ENCODE data around the gene LRRK1.

DNA sequence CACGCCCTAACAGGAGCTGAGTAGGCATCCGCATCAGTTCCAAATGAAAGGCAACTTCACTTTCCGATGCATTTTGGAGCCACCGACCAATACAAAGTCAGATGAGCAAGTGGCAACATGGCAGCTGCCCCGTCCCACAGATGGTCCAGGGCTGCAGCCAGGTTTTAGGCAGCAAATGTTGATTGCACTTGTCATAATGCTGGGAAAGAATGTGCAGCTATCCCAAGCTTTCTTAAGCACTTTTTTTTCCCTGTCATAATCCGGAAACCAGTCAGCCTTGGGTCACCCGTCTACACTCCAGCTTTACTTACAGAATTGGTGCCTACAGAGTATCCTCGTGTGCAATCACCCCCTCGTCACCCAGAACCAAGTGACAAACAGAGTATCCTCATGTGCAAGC is 185.0 kb downstream of the LRRK1 start:
- TF ChIP-seq POLR2A (IDR thresholded peaks at IDR 0.05), result no peak
- TF ChIP-seq, protein P1, sequence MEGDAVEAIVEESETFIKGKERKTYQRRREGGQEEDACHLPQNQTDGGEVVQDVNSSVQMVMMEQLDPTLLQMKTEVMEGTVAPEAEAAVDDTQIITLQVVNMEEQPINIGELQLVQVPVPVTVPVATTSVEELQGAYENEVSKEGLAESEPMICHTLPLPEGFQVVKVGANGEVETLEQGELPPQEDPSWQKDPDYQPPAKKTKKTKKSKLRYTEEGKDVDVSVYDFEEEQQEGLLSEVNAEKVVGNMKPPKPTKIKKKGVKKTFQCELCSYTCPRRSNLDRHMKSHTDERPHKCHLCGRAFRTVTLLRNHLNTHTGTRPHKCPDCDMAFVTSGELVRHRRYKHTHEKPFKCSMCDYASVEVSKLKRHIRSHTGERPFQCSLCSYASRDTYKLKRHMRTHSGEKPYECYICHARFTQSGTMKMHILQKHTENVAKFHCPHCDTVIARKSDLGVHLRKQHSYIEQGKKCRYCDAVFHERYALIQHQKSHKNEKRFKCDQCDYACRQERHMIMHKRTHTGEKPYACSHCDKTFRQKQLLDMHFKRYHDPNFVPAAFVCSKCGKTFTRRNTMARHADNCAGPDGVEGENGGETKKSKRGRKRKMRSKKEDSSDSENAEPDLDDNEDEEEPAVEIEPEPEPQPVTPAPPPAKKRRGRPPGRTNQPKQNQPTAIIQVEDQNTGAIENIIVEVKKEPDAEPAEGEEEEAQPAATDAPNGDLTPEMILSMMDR (IDR thresholded peaks at IDR 0.05), result no peak

Measured in uterus (tissue), 2 donors.